ENCODE data around the gene ABHD12. TPM values are rescaled to one million over a fixed set of nuclear protein-coding genes. Genes with fewer than 3 reads are reported as not detected.

Gene ABHD12
- total RNA-seq, 2 experiments from 2014 or later = 13.4 to 17.0 TPM

DNA sequence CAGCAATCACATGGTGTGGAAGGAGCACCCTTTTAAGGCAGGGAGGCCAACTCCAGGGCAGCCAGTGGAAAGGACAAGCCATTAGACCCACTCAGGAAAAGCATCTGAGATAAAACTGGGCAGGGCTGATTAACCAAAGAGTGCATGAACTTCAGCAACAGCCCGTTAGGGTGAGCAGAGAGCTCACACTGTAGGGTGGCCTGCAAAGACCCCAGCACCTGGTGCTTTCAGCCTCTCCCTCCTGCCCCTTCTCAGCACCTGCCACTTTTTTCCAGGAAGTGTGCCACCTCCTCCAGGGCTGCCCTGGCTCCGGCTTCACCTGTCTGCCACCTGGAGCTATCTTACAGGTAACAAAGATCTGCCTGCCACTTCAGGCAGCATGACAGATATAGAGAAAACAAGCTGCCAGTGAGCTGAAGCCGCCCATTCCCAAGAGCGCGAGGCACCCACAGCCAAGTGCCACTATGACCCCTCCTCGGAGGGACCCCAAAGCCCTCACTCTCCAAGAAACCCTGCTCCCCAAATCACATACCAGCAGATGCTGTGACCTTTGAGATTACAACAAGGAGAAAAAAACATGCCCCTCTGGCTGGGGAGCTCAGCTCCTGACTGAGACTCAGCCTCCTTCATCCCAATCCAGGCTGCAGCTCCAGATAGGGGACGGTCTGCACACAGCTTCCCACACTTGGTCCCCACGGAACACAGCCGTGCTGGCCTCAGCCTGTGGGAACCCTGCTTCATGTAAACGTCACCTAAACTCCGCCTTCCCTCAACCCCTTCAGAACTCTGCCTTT lies 71.2 kb downstream of the ABHD12 start:
- Mint-ChIP-seq H3K27ac (no peak overlapping the region), H3K4me1 (ENCODE audit: low read depth) (peaks cover 6% of the 10 kb centered on the region), H3K4me3 (no peak overlapping the region), H3K36me3 (ENCODE audit: low read depth) (peaks cover 37% of the 10 kb centered on the region), H3K27me3 (no peaks in the 10 kb centered on the region), H3K9me3 (no peaks in the 10 kb centered on the region)
- H3K9me3 ChIP-seq (ENCODE audit: control insufficient read depth in 1 of 2, insufficient read depth in 1 of 2, low read length in 2 of 2) = no peaks in the 10 kb centered on the region
- no peak overlapping the region for H3K27ac ChIP-seq (ENCODE audit: low read depth in 1 of 2, low read length in 2 of 2)
- POLR2A ChIA-PET = no interaction called here
- DNase-seq (peak in 1 of 14 experiments; percentile 2), ATAC-seq (ENCODE audit: poor library complexity) (no peak)
- intact Hi-C loops (cut with DNase I, micrococcal nuclease) = loop anchor here in 1 of 2 experiments (2.0 kb wide), 1 partner anchor 31 kb away; no protein-coding TSS in a partner anchor
- no peak overlapping the region for H3K4me3 ChIP-seq (ENCODE audit: low read length)
- H3K4me1 ChIP-seq (ENCODE audit: insufficient read depth, low read length) = no peaks in the 10 kb centered on the region
- CTCF ChIA-PET = no interaction called here
- H3K27me3 ChIP-seq (ENCODE audit: control insufficient read depth in 1 of 2, insufficient read depth in 2 of 2, low read length in 2 of 2) = no peaks in the 10 kb centered on the region
- peaks cover 26% of the 10 kb centered on the region for H3K36me3 ChIP-seq (ENCODE audit: insufficient read depth, low read length)
- no peak for TF ChIP-seq CTCF (IDR thresholded peaks at IDR 0.05)

GRCh38 chr20:25318471-25319240 lies 72.0 kb downstream of the ABHD12 start:
- H3K36me3 Mint-ChIP-seq (ENCODE audit: low read depth) = peaks cover 33% of the 10 kb centered on the region
- TF ChIP-seq CTCF (IDR thresholded peaks at IDR 0.05) = no peak
- H3K36me3 ChIP-seq (ENCODE audit: insufficient read depth, low read length) = peaks cover 26% of the 10 kb centered on the region
- no peaks in the 10 kb centered on the region for H3K27me3 Mint-ChIP-seq
- POLR2A ChIA-PET = no interaction called here
- no peaks in the 10 kb centered on the region for H3K4me1 ChIP-seq (ENCODE audit: insufficient read depth, low read length)
- no peak overlapping the region for H3K4me3 Mint-ChIP-seq
- H3K9me3 Mint-ChIP-seq = no peaks in the 10 kb centered on the region
- peak; percentile 29 for ATAC-seq (ENCODE audit: poor library complexity)
- H3K4me3 ChIP-seq (ENCODE audit: low read length) = no peak overlapping the region
- H3K9me3 ChIP-seq (ENCODE audit: control insufficient read depth in 1 of 2, insufficient read depth in 1 of 2, low read length in 2 of 2) = no peaks in the 10 kb centered on the region
- no peak overlapping the region for H3K27ac ChIP-seq (ENCODE audit: low read depth in 1 of 2, low read length in 2 of 2)
- H3K27me3 ChIP-seq (ENCODE audit: control insufficient read depth in 1 of 2, insufficient read depth in 2 of 2, low read length in 2 of 2) = no peaks in the 10 kb centered on the region
- peak in 3 of 14 experiments; percentile 11 to 62 (median 49) for DNase-seq
- CTCF ChIA-PET = no interaction called here
- intact Hi-C loops (cut with DNase I, micrococcal nuclease) = loop anchor here in 1 of 2 experiments (2.0 kb wide), 1 partner anchor 30 kb away; no protein-coding TSS in a partner anchor
- no peak overlapping the region for H3K27ac Mint-ChIP-seq
- H3K4me1 Mint-ChIP-seq (ENCODE audit: low read depth) = peaks cover 4% of the 10 kb centered on the region

GRCh38 chr20:25317351-25318075 lies 73.1 kb downstream of the ABHD12 start:
- no peak overlapping the region for H3K4me3 ChIP-seq (ENCODE audit: low read length)
- H3K36me3 Mint-ChIP-seq (ENCODE audit: low read depth) = peaks cover 24% of the 10 kb centered on the region
- no peak overlapping the region for H3K27ac ChIP-seq (ENCODE audit: low read depth in 1 of 2, low read length in 2 of 2)
- no peak for TF ChIP-seq CTCF (IDR thresholded peaks at IDR 0.05)
- H3K4me1 ChIP-seq (ENCODE audit: insufficient read depth, low read length) = no peaks in the 10 kb centered on the region
- H3K27me3 Mint-ChIP-seq = no peaks in the 10 kb centered on the region
- intact Hi-C loops (cut with DNase I, micrococcal nuclease) = loop anchor here in 1 of 2 experiments (2.0 kb wide), 1 partner anchor 29 kb away; no protein-coding TSS in a partner anchor
- no peak overlapping the region for H3K4me3 Mint-ChIP-seq
- H3K9me3 ChIP-seq (ENCODE audit: control insufficient read depth in 1 of 2, insufficient read depth in 1 of 2, low read length in 2 of 2) = no peaks in the 10 kb centered on the region
- CTCF ChIA-PET = no interaction called here
- POLR2A ChIA-PET = no interaction called here
- H3K27ac Mint-ChIP-seq = no peak overlapping the region
- ATAC-seq (ENCODE audit: poor library complexity) (no peak), DNase-seq (peak in 1 of 14 experiments; percentile 6)
- H3K9me3 Mint-ChIP-seq = no peaks in the 10 kb centered on the region
- peaks cover 21% of the 10 kb centered on the region for H3K36me3 ChIP-seq (ENCODE audit: insufficient read depth, low read length)
- H3K4me1 Mint-ChIP-seq (ENCODE audit: low read depth) = no peaks in the 10 kb centered on the region
- H3K27me3 ChIP-seq (ENCODE audit: control insufficient read depth in 1 of 2, insufficient read depth in 2 of 2, low read length in 2 of 2) = no peaks in the 10 kb centered on the region
